IPS-18c (cell line): ENCODE results near the gene CLMN.

ENCODE experiments used
- H3K4me3 ChIP-seq: 2 replicates; pipeline ENCODE4 v1.7.0; 2013; ENCODE audit warnings: low read depth, mild to moderate bottlenecking, low read length, moderate library complexity; ENCODE audit not compliant: insufficient read depth
- H3K9me3 ChIP-seq: one replicate; pipeline ENCODE4 v1.6.1; 2013; ENCODE audit warnings: mild to moderate bottlenecking, low read length, moderate library complexity; ENCODE audit not compliant: control insufficient read depth, insufficient read depth

The CLMN gene

GRCh38 chr14:95346820-95347219 lies 27.1 kb upstream of the CLMN start:
- H3K4me3 ChIP-seq, result no peak overlapping the region

GRCh38 chr14:95346266-95346665 lies 26.6 kb upstream of the CLMN start:
- no peak overlapping the region for H3K4me3 ChIP-seq
- H3K9me3 ChIP-seq, result no peaks in the 10 kb centered on the region

More at GRCh38 chr14:95346820-95347219, 27.1 kb upstream of the CLMN start:
- no peaks in the 10 kb centered on the region for H3K9me3 ChIP-seq

GRCh38 chr14:95345032-95345431 lies 25.3 kb upstream of the CLMN start:
- H3K4me3 ChIP-seq, result no peak overlapping the region
- H3K9me3 ChIP-seq, result peaks cover 2% of the 10 kb centered on the region

- peaks cover 2% of the 10 kb centered on the region for H3K9me3 ChIP-seq
- H3K4me3 ChIP-seq, result no peak overlapping the region
These were observed 24.8 kb upstream of the CLMN start for GRCh38 chr14:95344536-95344935.

- H3K9me3 ChIP-seq, result peaks cover 2% of the 10 kb centered on the region
- H3K4me3 ChIP-seq, result no peak overlapping the region
These were observed 21.9 kb upstream of the CLMN start for GRCh38 chr14:95341564-95341963.

- Histone ChIP-seq H3K4me3 (no peak overlapping the region), H3K9me3 (peaks cover 2% of the 10 kb centered on the region)
These were observed 21.4 kb upstream of the CLMN start for GRCh38 chr14:95341115-95341514.

GRCh38 chr14:95340201-95340697 lies 20.5 kb upstream of the CLMN start:
- H3K4me3 ChIP-seq, result no peak overlapping the region
- H3K9me3 ChIP-seq, result peaks cover 2% of the 10 kb centered on the region

- H3K4me3 ChIP-seq, result no peak overlapping the region
- H3K9me3 ChIP-seq, result peaks cover 2% of the 10 kb centered on the region
These were observed 19.7 kb upstream of the CLMN start for GRCh38 chr14:95339301-95339865.

- Histone ChIP-seq H3K4me3 (no peak overlapping the region), H3K9me3 (peaks cover 2% of the 10 kb centered on the region)
These were observed 18.7 kb upstream of the CLMN start for GRCh38 chr14:95338436-95338835.

- Histone ChIP-seq H3K9me3 (peaks cover 2% of the 10 kb centered on the region), H3K4me3 (no peak overlapping the region)
These were observed 17.4 kb upstream of the CLMN start for GRCh38 chr14:95337041-95337595.

GRCh38 chr14:95336192-95336760 lies 16.6 kb upstream of the CLMN start:
- H3K9me3 ChIP-seq, result peaks cover 2% of the 10 kb centered on the region

GRCh38 chr14:95335071-95335470 lies 15.4 kb upstream of the CLMN start:
- no peaks in the 10 kb centered on the region for H3K9me3 ChIP-seq
- no peak overlapping the region for H3K4me3 ChIP-seq

More at GRCh38 chr14:95336192-95336760, 16.6 kb upstream of the CLMN start:
- H3K4me3 ChIP-seq, result no peak overlapping the region

GRCh38 chr14:95334044-95334443 lies 14.3 kb upstream of the CLMN start:
- H3K4me3 ChIP-seq, result no peak overlapping the region

GRCh38 chr14:95332641-95333040 lies 12.9 kb upstream of the CLMN start:
- Histone ChIP-seq H3K4me3 (no peak overlapping the region), H3K9me3 (no peaks in the 10 kb centered on the region)

More at GRCh38 chr14:95334044-95334443, 14.3 kb upstream of the CLMN start:
- H3K9me3 ChIP-seq, result no peaks in the 10 kb centered on the region

GRCh38 chr14:95331708-95332408 lies 12.2 kb upstream of the CLMN start:
- Histone ChIP-seq H3K9me3 (no peaks in the 10 kb centered on the region), H3K4me3 (no peak overlapping the region)

- Histone ChIP-seq H3K4me3 (no peak overlapping the region), H3K9me3 (no peaks in the 10 kb centered on the region)
These were observed 11.1 kb upstream of the CLMN start for GRCh38 chr14:95330591-95331370.

GRCh38 chr14:95329941-95330340 lies 10.2 kb upstream of the CLMN start:
- H3K4me3 ChIP-seq, result no peak overlapping the region
- no peaks in the 10 kb centered on the region for H3K9me3 ChIP-seq
